ENCODE data around the gene METTL24.

- TF ChIP-seq CTCF (IDR thresholded peaks at IDR 0.05), result no peak
- no peak for TF ChIP-seq EZH2phosphoT487 (IDR thresholded peaks at IDR 0.05)
Measured at GRCh38 chr6:110387986-110388385, 29.8 kb upstream of the METTL24 start.
